Mesenchymal stem cell (in vitro differentiated cells and primary cell): ENCODE data around the gene ZNF524. TPM values are rescaled to one million over a fixed set of nuclear protein-coding genes. Genes with fewer than 3 reads are reported as not detected.
A peak's percentile ranks its signal among the peaks of the same experiment; 100 is the strongest.

Source experiments
- DNase-seq: peaks from one replicate; pipeline ENCODE4 v3.0.0-alpha.2; 2013
- H2AFZ ChIP-seq: one replicate; pipeline ENCODE4 v1.6.1; 2013; ENCODE audit warnings: low read depth, mild to moderate bottlenecking, control low read depth, inconsistent platforms, low read length, moderate library complexity
- H2AK5ac ChIP-seq: 2 replicates; pipeline ENCODE4 v1.6.1; 2013; ENCODE audit warnings: low read length, moderate library complexity, mild to moderate bottlenecking, inconsistent platforms; ENCODE audit not compliant: severe bottlenecking
- H2BK120ac ChIP-seq: one replicate; pipeline ENCODE4 v1.6.1; 2013; ENCODE audit warnings: low read depth, mild to moderate bottlenecking, inconsistent platforms, low read length, moderate library complexity
- H2BK12ac ChIP-seq, 2 experiments: one replicate each; pipeline ENCODE4 v1.6.1; 2013; ENCODE audit warnings: inconsistent platforms in 2 of 2, low read length in 2 of 2, mild to moderate bottlenecking in 2 of 2, moderate library complexity in 2 of 2, control low read depth in 1 of 2
- H2BK15ac ChIP-seq: one replicate; pipeline ENCODE4 v1.6.1; 2013; ENCODE audit warnings: mild to moderate bottlenecking, low read depth, inconsistent platforms; ENCODE audit not compliant: poor library complexity, severe bottlenecking
- H2BK5ac ChIP-seq: 2 replicates; pipeline ENCODE4 v1.6.1; 2013; ENCODE audit warnings: low read depth, mild to moderate bottlenecking, low read length, control low read depth, inconsistent platforms; ENCODE audit not compliant: poor library complexity, severe bottlenecking
- H3K14ac ChIP-seq, 2 experiments: one replicate each; pipeline ENCODE4 v1.6.1; 2013; ENCODE audit warnings: inconsistent platforms in 2 of 2, low read length in 2 of 2, control low read depth in 1 of 2, mild to moderate bottlenecking in 1 of 2, moderate library complexity in 1 of 2
- H3K18ac ChIP-seq, 2 experiments: one replicate each; pipeline ENCODE4 v1.6.1; 2013; ENCODE audit warnings: inconsistent platforms in 2 of 2, low read length in 2 of 2, control low read depth in 1 of 2, low read depth in 1 of 2, mild to moderate bottlenecking in 1 of 2
- H3K23ac ChIP-seq, 2 experiments: one replicate each; pipeline ENCODE4 v1.6.1; 2013; ENCODE audit warnings: inconsistent platforms in 2 of 2, low read length in 2 of 2, mild to moderate bottlenecking in 2 of 2, moderate library complexity in 2 of 2, control low read depth in 1 of 2
- H3K27ac ChIP-seq: 2 replicates; pipeline ENCODE4 v1.5.1; 2013; ENCODE audit warnings: mild to moderate bottlenecking, moderate library complexity, low read length, control low read depth, inconsistent platforms; ENCODE audit not compliant: poor library complexity, severe bottlenecking
- H3K27me3 ChIP-seq, 2 experiments: 2 replicates each; pipeline versions ENCODE4 v1.6.1 to v1.7.0; 2013; ENCODE audit warnings: low read length in 2 of 2, mild to moderate bottlenecking in 2 of 2, moderate library complexity in 2 of 2, control low read depth in 1 of 2, inconsistent platforms in 1 of 2; ENCODE audit not compliant: control insufficient read depth in 1 of 2, insufficient read depth in 1 of 2
- H3K36me3 ChIP-seq, 2 experiments: 2 replicates each; pipeline versions ENCODE4 v1.6.1 to v1.7.0; 2013; ENCODE audit warnings: low read length in 2 of 2, control low read depth in 1 of 2, inconsistent platforms in 1 of 2, low read depth in 1 of 2, mild to moderate bottlenecking in 1 of 2; ENCODE audit not compliant: insufficient read depth in 2 of 2, control insufficient read depth in 1 of 2
- H3K4ac ChIP-seq, 2 experiments: one replicate each; pipeline ENCODE4 v1.6.1; 2013; ENCODE audit warnings: inconsistent platforms in 2 of 2, low read length in 2 of 2, mild to moderate bottlenecking in 2 of 2, moderate library complexity in 2 of 2, control low read depth in 1 of 2, low read depth in 1 of 2
- H3K4me1 ChIP-seq: 2 replicates; pipeline ENCODE4 v1.6.1; 2013; ENCODE audit warnings: low read depth, low read length, control low read depth; ENCODE audit not compliant: control insufficient read depth, insufficient read depth
- H3K4me2 ChIP-seq: 2 replicates; pipeline ENCODE4 v1.6.1; 2013; ENCODE audit warnings: low read length, mild to moderate bottlenecking, inconsistent platforms; ENCODE audit not compliant: poor library complexity, severe bottlenecking
- H3K4me3 ChIP-seq, 2 experiments: 2 replicates each; pipeline versions ENCODE4 v1.5.1 to v1.7.0; 2013; ENCODE audit warnings: low read length in 2 of 2, mild to moderate bottlenecking in 2 of 2, control low read depth in 1 of 2, low read depth in 1 of 2; ENCODE audit not compliant: insufficient read depth in 1 of 2
- H3K79me1 ChIP-seq: replicated peaks from 2 replicates; pipeline ENCODE4 v1.6.1; 2013; ENCODE audit warnings: mild to moderate bottlenecking, control low read depth, low read length, inconsistent platforms; ENCODE audit not compliant: poor library complexity, severe bottlenecking
- H3K9ac ChIP-seq: 2 replicates; pipeline ENCODE4 v1.7.0; 2013; ENCODE audit warnings: mild to moderate bottlenecking, low read length, moderate library complexity
- H3K9me3 ChIP-seq: 2 replicates; pipeline ENCODE4 v1.7.0; 2013; ENCODE audit warnings: mild to moderate bottlenecking, low read length; ENCODE audit not compliant: control insufficient read depth
- H4K8ac ChIP-seq: one replicate; pipeline ENCODE4 v1.6.1; 2013; ENCODE audit warnings: inconsistent platforms, mild to moderate bottlenecking, low read length, moderate library complexity
- H4K91ac ChIP-seq: one replicate; pipeline ENCODE4 v1.6.1; 2013; ENCODE audit warnings: mild to moderate bottlenecking, low read length, inconsistent platforms
- WGBS: methylation state at CpG from one replicate; pipeline ENCODE4 v1.1.7; 2013; ENCODE audit warnings: mixed read lengths; 5-methylcytosine and 5-hydroxymethylcytosine counted together
- polyA plus RNA-seq, 2 experiments: library from polyadenylated mRNA; stranded (reverse); fragments of 200-250 nt; gene quantifications; one replicate each; pipeline ENCODE4 v1.2.3, GENCODE V29; 2013

ZNF524 gene, protein sequence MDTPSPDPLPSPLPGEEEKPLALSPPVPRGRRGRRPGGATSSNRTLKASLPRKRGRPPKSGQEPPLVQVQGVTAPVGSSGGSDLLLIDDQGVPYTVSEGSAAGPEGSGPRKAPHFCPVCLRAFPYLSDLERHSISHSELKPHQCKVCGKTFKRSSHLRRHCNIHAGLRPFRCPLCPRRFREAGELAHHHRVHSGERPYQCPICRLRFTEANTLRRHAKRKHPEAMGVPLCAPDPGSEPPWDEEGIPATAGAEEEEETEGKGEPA
- polyA plus RNA-seq (2013, experiment 1 of 2), result 8.4 TPM
- 9.2 TPM for polyA plus RNA-seq (2013, experiment 2 of 2)

DNA sequence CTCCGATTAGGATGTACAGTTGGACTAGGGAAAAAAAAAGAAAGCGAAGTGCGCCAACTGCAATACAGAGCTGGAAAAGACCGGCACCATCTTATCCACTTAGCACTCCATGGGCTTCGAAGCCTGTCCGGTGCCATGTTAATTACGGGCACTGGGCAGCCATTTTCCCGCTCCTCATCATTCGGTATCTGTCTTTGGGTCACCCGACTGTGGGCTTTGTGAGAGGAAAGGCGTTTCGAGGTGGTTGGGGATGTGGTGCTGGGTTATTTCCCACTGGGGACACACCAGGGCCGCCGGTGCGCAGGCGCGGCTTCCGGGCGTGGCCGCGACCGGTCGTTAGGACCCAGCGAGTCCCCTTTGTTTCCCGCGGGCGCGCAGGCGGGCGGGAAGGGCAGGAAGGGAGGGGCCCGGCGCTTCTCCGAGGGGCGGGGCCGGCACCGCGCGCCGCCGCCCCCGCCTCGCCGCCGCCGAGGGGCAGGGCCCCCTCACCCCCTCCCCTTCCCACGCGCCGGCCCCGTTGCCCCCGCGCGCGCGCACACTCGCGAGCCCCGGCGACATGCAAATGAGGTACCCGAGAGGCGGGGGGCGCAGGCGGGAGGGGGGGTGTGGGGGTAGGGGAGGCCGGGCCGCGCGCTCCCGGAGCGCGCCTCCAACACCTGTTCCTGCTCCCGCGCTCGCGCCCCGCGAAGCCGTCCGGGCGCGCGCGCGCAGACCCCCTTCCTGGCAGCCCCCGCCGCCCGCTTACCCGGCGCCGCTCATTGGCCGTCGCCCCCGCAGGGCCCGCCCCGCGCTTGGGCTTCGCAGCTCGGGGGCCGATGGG, at the start of gene ZNF524:
Gene ZNF524 (plus strand): TSS at position 447 of the 820 bp plus-strand sequence. CDS start 1,825 bp downstream, outside the sequence.
- Histone ChIP-seq H3K79me1 (peaks cover 42% of the 10 kb centered on the region), H2BK120ac (peak within 1 kb of the TSS; percentile 97), H3K9me3 (no peaks in the 10 kb centered on the region), H4K91ac (peak within 1 kb of the TSS; percentile 100), H2BK5ac (peak within 1 kb of the TSS; percentile 97), H3K27me3 (no peaks in the 10 kb centered on the region), H3K27ac (peak within 1 kb of the TSS; percentile 97), H3K18ac (peak within 1 kb of the TSS; percentile 97 to 100), H3K4me3 (peak within 1 kb of the TSS; percentile 80 to 98), H2BK12ac (peak within 1 kb of the TSS; percentile 70 to 75), H3K36me3 (peaks cover 23 to 42% of the 10 kb centered on the region in 2 experiments), H3K14ac (peak within 1 kb of the TSS in 1 of 2 experiments; percentile 91), H4K8ac (peak within 1 kb of the TSS; percentile 99), H3K9ac (peak within 1 kb of the TSS; percentile 99), H3K4me2 (peak within 1 kb of the TSS; percentile 86), H2AK5ac (peak within 1 kb of the TSS; percentile 92), H2AFZ (peak within 1 kb of the TSS; percentile 85), H3K4me1 (peaks cover 17% of the 10 kb centered on the region), H2BK15ac (peak within 1 kb of the TSS; percentile 99), H3K23ac (peak within 1 kb of the TSS in 1 of 2 experiments; percentile 73), H3K4ac (peak within 1 kb of the TSS; percentile 98 to 99)
- WGBS, result 0% methylated on average over 33 of the region's 97 CpGs
- DNase-seq, result peak; percentile 96

DNA sequence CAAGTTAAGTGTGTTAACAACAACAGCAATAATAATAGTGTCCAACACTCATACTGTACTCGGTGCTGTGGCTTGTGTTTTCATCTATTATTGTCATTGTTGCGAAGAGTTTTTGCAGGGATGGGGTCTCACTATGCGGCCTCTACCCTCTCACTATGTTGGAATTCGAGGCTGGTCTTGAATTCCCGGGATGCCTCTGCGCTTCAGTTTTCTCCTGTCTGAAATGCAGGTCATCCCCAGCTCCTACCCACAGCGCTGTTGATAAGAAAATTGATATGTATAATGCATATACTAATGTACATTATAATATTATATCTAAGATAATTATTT, 49.8 kb upstream of the ZNF524 start:
- H2BK12ac ChIP-seq, result no peak overlapping the region
- WGBS, result 13% methylated on average over 4 of the region's 7 CpGs
- no peak overlapping the region for H4K91ac ChIP-seq

DNA sequence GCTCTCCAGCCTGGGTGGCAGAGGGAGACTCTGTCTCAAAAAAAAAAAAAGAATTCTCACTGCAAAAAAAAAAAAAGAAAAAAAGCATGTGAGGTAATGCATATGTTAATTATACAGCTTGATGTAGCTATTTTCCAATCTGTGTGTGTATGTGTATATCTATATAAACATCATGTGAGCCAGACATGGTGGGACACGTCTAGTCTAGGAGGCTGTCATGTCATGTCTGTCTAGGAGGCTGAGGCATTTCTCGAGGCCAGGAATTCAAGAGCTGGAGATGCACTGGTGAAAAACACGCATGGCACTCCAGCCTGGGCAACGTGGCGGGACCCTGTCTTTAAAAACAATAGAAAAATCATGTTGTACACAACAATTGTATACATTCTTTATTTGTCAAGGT, 47.9 kb upstream of the ZNF524 start:
- Histone ChIP-seq H3K23ac (no peak overlapping the region), H3K27ac (peak overlapping the region; percentile 67), H2BK15ac (no peak overlapping the region), H4K91ac (no peak overlapping the region), H3K36me3 (no peaks in the 10 kb centered on the region), H3K9me3 (no peaks in the 10 kb centered on the region), H3K14ac (no peak overlapping the region), H3K79me1 (no peaks in the 10 kb centered on the region), H3K9ac (no peak overlapping the region), H2BK12ac (no peak overlapping the region), H3K4me2 (no peak overlapping the region), H3K4ac (no peak overlapping the region), H2AFZ (no peak overlapping the region), H3K4me3 (no peak overlapping the region), H3K27me3 (peaks cover 0 to 6% of the 10 kb centered on the region in 2 experiments), H3K4me1 (peaks cover 25% of the 10 kb centered on the region), H2AK5ac (no peak overlapping the region), H4K8ac (no peak overlapping the region), H3K18ac (no peak overlapping the region), H2BK120ac (no peak overlapping the region), H2BK5ac (no peak overlapping the region)
- 35% methylated on average over 3 of the region's 5 CpGs for WGBS
- peak; percentile 6 for DNase-seq

More for the DNA sequence above, 49.8 kb upstream of the ZNF524 start:
- Histone ChIP-seq H4K8ac (peak overlapping the region; percentile 96), H2BK5ac (no peak overlapping the region), H3K23ac (no peak overlapping the region), H3K4me1 (peaks cover 39% of the 10 kb centered on the region), H3K9ac (peak overlapping the region; percentile 83), H3K14ac (no peak overlapping the region), H3K27me3 (peaks cover 0 to 6% of the 10 kb centered on the region in 2 experiments), H2AK5ac (no peak overlapping the region), H3K27ac (peak overlapping the region; percentile 98), H3K79me1 (no peaks in the 10 kb centered on the region), H2AFZ (no peak overlapping the region), H3K36me3 (no peaks in the 10 kb centered on the region), H3K4ac (no peak overlapping the region), H3K4me3 (no peak overlapping the region), H3K9me3 (no peaks in the 10 kb centered on the region), H3K4me2 (no peak overlapping the region), H3K18ac (peak overlapping the region in 1 of 2 experiments; percentile 77), H2BK15ac (no peak overlapping the region), H2BK120ac (no peak overlapping the region)
- DNase-seq, result no peak

DNA sequence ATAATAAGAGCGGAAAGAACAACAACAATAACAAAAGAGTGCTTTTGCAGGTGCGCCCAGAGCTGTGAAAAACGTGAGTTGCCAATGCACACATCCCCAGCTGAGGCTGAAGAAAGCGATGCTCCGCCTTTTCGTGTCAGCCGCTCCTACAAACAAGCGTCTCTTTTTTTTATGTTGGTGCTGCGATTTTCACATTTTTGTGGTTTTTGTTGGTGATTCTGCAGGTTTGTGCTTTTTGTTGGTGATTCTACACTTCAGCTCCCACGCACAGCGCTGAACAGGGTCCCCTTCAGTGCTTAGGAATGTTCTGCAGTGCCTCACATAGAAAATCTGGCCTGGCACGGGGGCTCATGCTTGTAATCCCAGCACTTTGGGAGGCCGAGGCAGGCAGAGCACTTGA, 47.5 kb upstream of the ZNF524 start:
- H3K9me3 ChIP-seq, result no peaks in the 10 kb centered on the region
- H2BK120ac ChIP-seq, result no peak overlapping the region
- H3K27me3 ChIP-seq, result peaks cover 0 to 8% of the 10 kb centered on the region in 2 experiments
- H2BK12ac ChIP-seq, result no peak overlapping the region
- no peak overlapping the region for H3K14ac ChIP-seq
- peak overlapping the region; percentile 67 for H3K27ac ChIP-seq
- no peaks in the 10 kb centered on the region for H3K79me1 ChIP-seq
- DNase-seq, result peak; percentile 72
- no peak overlapping the region for H3K9ac ChIP-seq
- 40% methylated on average over 13 of the region's 13 CpGs for WGBS
- no peak overlapping the region for H2BK5ac ChIP-seq
- no peak overlapping the region for H2AFZ ChIP-seq
- H3K4me2 ChIP-seq, result peak overlapping the region; percentile 19
- no peak overlapping the region for H2BK15ac ChIP-seq
- no peak overlapping the region for H3K18ac ChIP-seq
- peaks cover 21% of the 10 kb centered on the region for H3K4me1 ChIP-seq
- H4K91ac ChIP-seq, result no peak overlapping the region
- no peak overlapping the region for H4K8ac ChIP-seq
- H3K4ac ChIP-seq, result no peak overlapping the region
- H3K23ac ChIP-seq, result no peak overlapping the region
- H3K36me3 ChIP-seq, result no peaks in the 10 kb centered on the region
- no peak overlapping the region for H3K4me3 ChIP-seq
- H2AK5ac ChIP-seq, result no peak overlapping the region
